Fibroblast of lung (primary cell): Measurements from ENCODE around the gene PKHD1. TPM values are rescaled to one million over a fixed set of nuclear protein-coding genes. Genes with fewer than 3 reads are reported as not detected.

Experiments
- DNase-seq, 2 donors: peaks; one replicate each; pipeline versions ENCODE4 v3.0.0 to v3.0.0-alpha.2; 2010; ENCODE audit warnings: low read depth in 2 of 2
- H2AFZ ChIP-seq: 2 replicates; pipeline ENCODE4 v1.5.1; 2012; ENCODE audit warnings: low read length, control low read depth, inconsistent platforms
- H3K27ac ChIP-seq: 2 replicates; pipeline ENCODE4 v1.5.1; 2011; ENCODE audit warnings: low read length, control low read depth; ENCODE audit not compliant: insufficient read depth
- H3K27me3 ChIP-seq: 2 replicates; pipeline ENCODE4 v1.5.1; 2011; ENCODE audit warnings: mild to moderate bottlenecking, low read length; ENCODE audit not compliant: control insufficient read depth, insufficient read depth
- H3K36me3 ChIP-seq: 2 replicates; pipeline ENCODE4 v1.5.1; 2011; ENCODE audit warnings: low read length; ENCODE audit not compliant: control insufficient read depth, insufficient read depth
- H3K4me1 ChIP-seq: 2 replicates; pipeline ENCODE4 v1.5.1; 2011; ENCODE audit warnings: low read length; ENCODE audit not compliant: control insufficient read depth, insufficient read depth; ENCODE audit errors: extremely low read depth
- H3K4me2 ChIP-seq: 2 replicates; pipeline ENCODE4 v1.5.1; 2011; ENCODE audit warnings: low read length, control low read depth; ENCODE audit not compliant: insufficient read depth; ENCODE audit errors: extremely low read depth
- H3K4me3 ChIP-seq, 4 experiments: fragments of 200-600 bp in 1 of 4; sonication (generic) in 1 of 4; replicated peaks in 1 of 4; 2 replicates each; pipeline ENCODE4 v1.5.1; 2011 to 2016; ENCODE audit warnings: low read length in 4 of 4, low read depth in 3 of 4, mild to moderate bottlenecking in 3 of 4, control low read depth in 2 of 4, inconsistent platforms in 1 of 4, mixed read lengths in 1 of 4; ENCODE audit not compliant: insufficient read depth in 1 of 4; ENCODE audit errors: control extremely low read depth in 1 of 4
- H3K79me2 ChIP-seq: 2 replicates; pipeline ENCODE4 v1.5.1; 2012; ENCODE audit warnings: mild to moderate bottlenecking, low read length, inconsistent platforms; ENCODE audit not compliant: control insufficient read depth, insufficient read depth
- H3K9ac ChIP-seq: 2 replicates; pipeline ENCODE4 v1.5.1; 2011; ENCODE audit warnings: mild to moderate bottlenecking, low read length, control low read depth; ENCODE audit not compliant: insufficient read depth
- H3K9me3 ChIP-seq: 2 replicates; pipeline ENCODE4 v1.5.1; 2012; ENCODE audit warnings: low read depth, low read length; ENCODE audit not compliant: control insufficient read depth, insufficient read depth
- H4K20me1 ChIP-seq: 2 replicates; pipeline ENCODE4 v1.5.1; 2011; ENCODE audit warnings: low read length; ENCODE audit not compliant: control insufficient read depth, insufficient read depth; ENCODE audit errors: extremely low read depth
- CTCF ChIP-seq, 2 donors: IDR thresholded peaks in 1 of 2; conservative IDR thresholded peaks in 1 of 2; 1 replicate in 1 of 2; 2 replicates in 1 of 2; pipeline ENCODE4 v1.5.1; 2011 to 2012; ENCODE audit warnings: low read length in 2 of 2, control low read depth in 1 of 2, inconsistent platforms in 1 of 2, low read depth in 1 of 2, mild to moderate bottlenecking in 1 of 2
- EZH2 ChIP-seq: IDR thresholded peaks from 2 replicates; pipeline ENCODE4 v1.5.1; 2012; ENCODE audit warnings: low read length, control low read depth, mild to moderate bottlenecking; ENCODE audit errors: missing control alignments
- polyA plus RNA-seq, 2 donors: library from polyadenylated mRNA; depleted of rRNA in 1 of 2; stranded (reverse) in 1 of 2; unstranded in 1 of 2; fragments of >200 nt; gene quantifications; 2 replicates each; pipeline ENCODE4 v1.2.1, GENCODE V29; 2011 to 2012; ENCODE audit warnings: missing spikeins in 1 of 2
- total RNA-seq: library from RNA; depleted of rRNA; stranded (reverse); fragments of >200 nt; gene quantifications from 2 replicates; pipeline ENCODE4 v1.2.1, GENCODE V29; 2014

Gene PKHD1
- total and polyA plus RNA-seq, 2 donors (not counting 1 experiment from before 2014, with no cell fraction given), result not detected

DNA sequence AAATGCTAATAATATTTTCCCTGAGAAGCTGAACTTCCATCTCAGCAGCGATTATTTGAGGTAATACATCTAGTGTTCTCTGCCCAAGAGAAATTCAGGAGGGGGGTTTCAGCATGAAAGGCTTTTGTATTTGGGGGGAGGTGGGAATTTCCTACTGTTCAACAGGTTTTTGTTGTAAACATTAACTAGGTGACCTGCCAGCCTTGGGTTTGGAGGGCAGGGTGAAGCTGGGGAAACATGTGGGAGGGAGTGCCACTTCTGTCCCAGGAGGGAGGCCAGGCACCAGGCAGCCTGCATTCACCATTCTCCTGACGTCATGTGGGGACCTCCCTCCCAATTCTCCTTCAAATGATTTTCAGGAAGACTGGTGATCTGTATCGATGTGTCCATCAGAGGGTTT lies 37.7 kb upstream of the PKHD1 start:
- no peaks in the 10 kb centered on the region for H4K20me1 ChIP-seq
- DNase-seq, result no peak

GRCh38 chr6:52124126-52125121 lies 37.0 kb upstream of the PKHD1 start:
- TF ChIP-seq CTCF (conservative IDR thresholded peaks at IDR 0.05 in 1 of 2, IDR thresholded peaks at IDR 0.05 in 1 of 2; ENCODE audit: low read depth in 1 of 2, low read length in 2 of 2) (no peak), EZH2 (no peak)
- H3K4me1 ChIP-seq, result no peaks in the 10 kb centered on the region
- H3K27me3 ChIP-seq, result no peaks in the 10 kb centered on the region
- no peak overlapping the region for H3K9ac ChIP-seq
- H3K36me3 ChIP-seq, result no peaks in the 10 kb centered on the region
- H3K4me2 ChIP-seq, result no peak overlapping the region
- H3K27ac ChIP-seq, result no peak overlapping the region
- DNase-seq, result no peak
- no peak overlapping the region for H2AFZ ChIP-seq
- H3K4me3 ChIP-seq, result no peak overlapping the region
- H3K9me3 ChIP-seq, result no peaks in the 10 kb centered on the region
- no peaks in the 10 kb centered on the region for H4K20me1 ChIP-seq
- no peaks in the 10 kb centered on the region for H3K79me2 ChIP-seq

More for the DNA sequence above, 37.7 kb upstream of the PKHD1 start:
- Histone ChIP-seq H3K4me1 (no peaks in the 10 kb centered on the region), H3K27me3 (no peaks in the 10 kb centered on the region), H3K4me3 (no peak overlapping the region), H3K79me2 (no peaks in the 10 kb centered on the region), H2AFZ (no peak overlapping the region), H3K27ac (no peak overlapping the region), H3K9me3 (no peaks in the 10 kb centered on the region), H3K4me2 (no peak overlapping the region), H3K9ac (no peak overlapping the region), H3K36me3 (no peaks in the 10 kb centered on the region)
- TF ChIP-seq EZH2, result no peak
- no peak for TF ChIP-seq CTCF (conservative IDR thresholded peaks at IDR 0.05 in 1 of 2, IDR thresholded peaks at IDR 0.05 in 1 of 2; ENCODE audit: low read depth in 1 of 2, low read length in 2 of 2)

- Histone ChIP-seq H3K9ac (no peak overlapping the region), H2AFZ (no peak overlapping the region), H3K4me3 (no peak overlapping the region), H4K20me1 (no peaks in the 10 kb centered on the region), H3K4me1 (no peaks in the 10 kb centered on the region), H3K27ac (no peak overlapping the region), H3K27me3 (no peaks in the 10 kb centered on the region), H3K36me3 (no peaks in the 10 kb centered on the region), H3K79me2 (no peaks in the 10 kb centered on the region), H3K4me2 (no peak overlapping the region), H3K9me3 (no peaks in the 10 kb centered on the region)
- TF ChIP-seq EZH2 (no peak), CTCF (conservative IDR thresholded peaks at IDR 0.05 in 1 of 2, IDR thresholded peaks at IDR 0.05 in 1 of 2; ENCODE audit: low read depth in 1 of 2, low read length in 2 of 2) (no peak)
- DNase-seq, result no peak
Measured at GRCh38 chr6:52123251-52123650, 35.8 kb upstream of the PKHD1 start.
